NCI-H2171 treated with DMSO at 0.1 percent for 48 hours (cell line): ENCODE results near the gene GDPD2.
A peak's percentile ranks its signal among the peaks of the same experiment; 100 is the strongest.

ENCODE experiments used
- DNase-seq: peaks from one replicate; lab custom pipeline; 2025; lab: John Stamatoyannopoulos, UW

GDPD2 gene

GRCh38 chrX:70476166-70476933 lies 53.2 kb downstream of the GDPD2 start:
- no peak for DNase-seq

DNA sequence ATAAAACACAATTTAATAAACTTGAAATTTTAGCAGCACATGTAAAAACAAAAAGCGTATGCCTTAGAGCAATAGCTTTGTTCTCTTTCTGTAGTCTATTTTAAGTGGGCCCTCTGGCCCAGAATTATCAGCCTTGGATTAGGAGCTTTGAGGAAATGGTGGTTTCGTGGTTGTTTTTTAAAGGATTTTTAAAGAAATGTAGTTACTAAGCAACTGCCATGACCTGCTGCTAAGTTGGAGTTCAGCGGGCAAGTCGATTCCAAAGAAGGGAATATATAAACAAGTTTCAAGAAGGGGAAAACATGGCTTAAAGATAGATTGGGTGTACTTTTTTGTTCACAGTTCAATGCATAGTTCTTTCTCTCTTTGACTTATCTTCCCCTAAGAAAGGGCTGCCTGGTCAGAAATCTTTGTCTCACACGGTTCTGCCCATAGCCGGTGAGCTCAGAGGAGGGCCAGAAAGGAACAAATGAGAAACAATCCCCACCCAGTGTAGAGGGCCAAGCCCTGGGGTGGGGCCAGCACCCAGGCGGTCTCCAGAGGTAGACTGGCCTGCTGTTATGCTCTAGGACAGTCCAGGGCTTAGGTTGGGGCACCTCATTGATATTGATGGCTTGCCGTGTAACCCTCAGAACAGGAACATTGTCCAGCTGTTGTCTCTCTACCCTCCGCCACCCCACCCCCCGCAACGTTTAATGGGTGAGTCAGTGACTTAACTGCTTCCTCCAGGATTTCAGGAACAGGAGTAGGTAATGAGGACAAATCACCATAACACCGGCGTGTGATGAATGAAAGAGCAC lies 54.0 kb downstream of the GDPD2 start:
- DNase-seq, result peak; percentile 16

GRCh38 chrX:70477734-70478075 lies 54.6 kb downstream of the GDPD2 start:
- DNase-seq, result no peak

GRCh38 chrX:70478526-70479245 lies 55.6 kb downstream of the GDPD2 start:
- peak; percentile 67 for DNase-seq

DNA sequence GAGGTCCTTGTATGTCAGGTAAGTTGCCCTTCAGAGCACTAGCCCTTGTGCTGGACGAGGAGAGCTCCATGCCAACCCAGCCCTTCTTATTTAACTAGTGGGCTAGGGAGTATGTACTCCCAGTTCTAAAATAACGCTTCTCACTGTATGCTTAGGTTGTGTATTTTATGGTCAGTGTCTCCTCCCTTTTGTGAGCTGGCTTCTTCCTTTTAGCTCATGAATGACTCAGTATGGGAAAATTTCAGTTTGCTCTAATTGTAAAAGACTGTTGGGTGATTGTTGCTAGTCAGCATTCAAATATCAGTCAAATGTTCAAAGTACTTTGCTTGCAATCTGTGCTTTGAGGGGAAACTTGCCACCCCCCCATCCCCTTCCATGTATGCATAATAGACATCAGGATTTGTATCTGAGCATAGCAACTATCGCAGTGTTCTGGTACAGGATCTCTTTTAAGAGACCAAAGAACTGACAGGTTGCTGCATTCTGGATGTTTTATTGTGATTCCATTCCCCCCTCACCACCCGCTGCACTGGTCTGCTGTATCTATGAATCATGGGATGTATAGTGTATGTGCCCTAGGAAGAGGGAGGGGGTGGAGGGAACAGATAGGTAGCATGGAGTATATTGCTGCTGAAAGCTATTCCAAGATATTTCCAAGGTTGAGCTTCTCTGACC lies 56.3 kb downstream of the GDPD2 start:
- no peak for DNase-seq

DNA sequence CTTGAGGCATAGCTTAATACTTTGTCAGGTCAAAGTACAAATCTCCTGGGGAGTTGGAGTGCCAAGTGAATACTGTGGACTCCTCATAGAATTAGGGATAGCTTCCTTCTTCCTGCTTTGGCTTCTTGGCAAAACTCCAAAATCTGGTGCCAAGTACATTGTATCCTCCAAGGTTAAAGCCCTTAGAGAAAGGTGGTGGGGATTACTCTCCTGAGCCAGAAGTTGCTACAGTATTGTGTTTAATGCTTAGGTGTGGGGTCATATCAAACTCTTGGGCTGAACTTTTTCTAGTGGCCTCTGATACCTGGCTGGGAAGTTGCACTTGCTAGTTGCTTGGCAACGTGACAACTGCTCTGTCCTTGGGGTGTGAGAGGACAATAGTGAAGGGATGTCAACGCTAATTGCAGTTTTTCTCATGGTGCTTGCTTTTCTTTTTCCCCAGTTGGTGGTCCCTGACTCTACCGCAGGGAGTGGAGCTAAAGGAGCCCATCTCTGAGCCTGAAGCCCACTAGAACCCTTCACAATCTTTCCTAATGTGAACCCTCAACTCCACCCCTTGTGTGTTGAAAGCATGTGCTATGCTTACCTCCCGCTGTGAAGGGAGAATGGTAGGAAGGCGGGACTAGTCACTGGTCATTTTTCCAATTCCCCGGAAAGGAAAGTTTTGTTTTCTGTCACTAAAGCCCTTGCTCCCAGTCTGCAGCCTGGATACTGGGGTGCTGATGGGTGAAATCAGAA lies 57.0 kb downstream of the GDPD2 start:
- no peak for DNase-seq

DNA sequence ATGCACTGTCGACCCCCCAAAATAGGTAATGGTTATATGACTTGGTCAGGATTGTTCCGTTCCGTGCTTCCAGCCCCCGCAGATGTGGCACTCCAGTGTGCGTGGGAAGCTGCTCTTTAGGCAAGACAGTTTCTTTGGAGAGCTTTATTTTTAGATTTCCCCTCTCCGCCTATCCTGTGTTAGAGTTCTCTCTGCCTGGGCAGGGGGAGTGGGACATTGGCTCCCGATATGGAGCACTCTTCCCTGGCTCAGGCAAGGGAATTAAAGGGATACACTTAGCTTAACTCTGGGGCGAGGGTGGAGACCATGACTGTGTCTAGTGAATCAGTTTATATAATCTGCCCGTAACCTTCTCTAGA lies 57.5 kb downstream of the GDPD2 start:
- no peak for DNase-seq

DNA sequence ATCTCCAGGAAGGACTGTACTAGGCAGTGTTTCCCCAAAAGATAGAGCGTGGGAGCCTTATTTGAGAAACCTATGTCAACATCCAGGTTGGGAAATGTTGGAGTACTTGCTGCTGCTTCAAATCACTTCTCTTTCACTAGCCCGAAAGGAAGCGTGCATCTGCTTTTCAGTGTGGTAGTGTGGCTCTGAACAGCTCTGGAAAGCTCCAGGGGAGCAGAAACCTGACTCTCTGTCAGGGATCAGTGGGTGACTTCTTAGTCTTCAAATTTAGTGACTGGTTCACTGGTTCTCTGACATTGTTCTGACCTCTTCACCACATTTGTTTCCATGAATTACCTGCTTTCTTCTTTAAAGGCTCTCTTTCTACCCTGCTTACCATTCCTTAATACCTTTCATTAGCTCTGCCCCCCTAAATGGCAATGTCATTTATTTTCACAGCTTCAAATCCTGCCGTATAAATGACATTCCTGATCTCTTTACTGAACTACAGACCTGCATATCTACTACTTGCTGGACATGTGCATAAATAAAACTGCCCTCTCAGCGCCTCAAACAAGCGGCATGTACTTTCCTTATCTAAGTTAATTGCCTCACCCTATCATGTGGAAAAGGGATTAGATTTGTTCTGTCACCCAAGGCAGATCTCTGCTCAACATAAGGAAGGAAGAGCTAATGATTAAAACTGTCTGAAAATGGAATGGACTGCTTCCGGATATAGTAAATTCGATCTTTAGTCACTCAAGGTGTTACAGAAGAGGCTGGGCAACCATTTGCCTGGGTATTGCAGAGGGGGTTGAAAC lies 58.6 kb downstream of the GDPD2 start:
- DNase-seq, result peak; percentile 2

GRCh38 chrX:70482300-70482699 lies 59.2 kb downstream of the GDPD2 start:
- DNase-seq, result no peak
